Measurements from ENCODE around the gene NAV1. TPM values are rescaled to one million over a fixed set of nuclear protein-coding genes. Genes with fewer than 3 reads are reported as not detected.

Gene NAV1
- total and polyA plus RNA-seq, 9 of the 15 experiments (the other 6 are each of a cell fraction or from before 2014, with no cell fraction given): 0.91 to 16.8 (median 3.2) TPM

DNA sequence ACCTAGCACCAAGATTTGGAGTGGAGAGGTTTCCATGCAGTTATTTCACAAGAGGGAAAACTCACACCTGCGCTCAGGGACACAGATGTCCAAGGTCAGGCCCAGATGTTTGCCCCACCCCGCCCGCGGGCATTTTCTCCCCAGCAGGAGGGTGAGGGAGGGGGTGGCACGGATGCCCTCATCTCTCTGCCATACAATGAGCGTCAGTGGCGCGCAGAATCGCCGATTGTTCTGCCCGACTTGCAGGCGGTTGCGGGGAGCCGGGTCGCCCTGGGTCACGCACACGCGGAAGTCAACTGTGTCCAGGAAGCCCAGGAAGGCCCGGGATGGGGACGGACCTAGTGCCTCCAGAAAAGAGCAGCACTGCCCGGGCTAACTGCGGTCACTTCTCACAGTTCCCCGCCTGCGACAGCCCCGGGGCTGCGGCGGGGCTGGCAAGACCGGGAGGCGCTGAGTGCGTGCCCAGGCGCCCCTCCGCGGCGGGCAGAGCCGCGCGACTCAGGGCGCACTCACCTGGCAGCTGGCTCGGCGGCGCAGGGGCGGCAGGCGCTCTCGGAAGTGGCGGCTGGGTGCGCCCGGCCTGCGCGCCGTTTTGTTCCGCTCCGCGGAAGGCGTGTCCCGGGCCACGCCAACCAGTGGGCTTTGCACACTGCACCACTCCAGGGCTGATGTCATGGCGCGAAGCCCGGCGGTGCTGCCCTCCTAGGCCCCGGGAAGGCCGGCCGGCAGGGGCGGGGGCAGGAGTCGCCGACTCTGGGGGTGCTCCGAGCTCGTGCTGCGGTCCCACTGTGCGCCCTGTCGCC, 32.2 kb upstream of the NAV1 start, which contains the start of gene CSRP1 (continued):
- TF ChIP-seq, protein P1, sequence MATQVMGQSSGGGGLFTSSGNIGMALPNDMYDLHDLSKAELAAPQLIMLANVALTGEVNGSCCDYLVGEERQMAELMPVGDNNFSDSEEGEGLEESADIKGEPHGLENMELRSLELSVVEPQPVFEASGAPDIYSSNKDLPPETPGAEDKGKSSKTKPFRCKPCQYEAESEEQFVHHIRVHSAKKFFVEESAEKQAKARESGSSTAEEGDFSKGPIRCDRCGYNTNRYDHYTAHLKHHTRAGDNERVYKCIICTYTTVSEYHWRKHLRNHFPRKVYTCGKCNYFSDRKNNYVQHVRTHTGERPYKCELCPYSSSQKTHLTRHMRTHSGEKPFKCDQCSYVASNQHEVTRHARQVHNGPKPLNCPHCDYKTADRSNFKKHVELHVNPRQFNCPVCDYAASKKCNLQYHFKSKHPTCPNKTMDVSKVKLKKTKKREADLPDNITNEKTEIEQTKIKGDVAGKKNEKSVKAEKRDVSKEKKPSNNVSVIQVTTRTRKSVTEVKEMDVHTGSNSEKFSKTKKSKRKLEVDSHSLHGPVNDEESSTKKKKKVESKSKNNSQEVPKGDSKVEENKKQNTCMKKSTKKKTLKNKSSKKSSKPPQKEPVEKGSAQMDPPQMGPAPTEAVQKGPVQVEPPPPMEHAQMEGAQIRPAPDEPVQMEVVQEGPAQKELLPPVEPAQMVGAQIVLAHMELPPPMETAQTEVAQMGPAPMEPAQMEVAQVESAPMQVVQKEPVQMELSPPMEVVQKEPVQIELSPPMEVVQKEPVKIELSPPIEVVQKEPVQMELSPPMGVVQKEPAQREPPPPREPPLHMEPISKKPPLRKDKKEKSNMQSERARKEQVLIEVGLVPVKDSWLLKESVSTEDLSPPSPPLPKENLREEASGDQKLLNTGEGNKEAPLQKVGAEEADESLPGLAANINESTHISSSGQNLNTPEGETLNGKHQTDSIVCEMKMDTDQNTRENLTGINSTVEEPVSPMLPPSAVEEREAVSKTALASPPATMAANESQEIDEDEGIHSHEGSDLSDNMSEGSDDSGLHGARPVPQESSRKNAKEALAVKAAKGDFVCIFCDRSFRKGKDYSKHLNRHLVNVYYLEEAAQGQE (IDR thresholded peaks at IDR 0.05; ENCODE audit: borderline replicate concordance): no peak
- TF ChIP-seq, protein P1 (CRISPR knock-in tag; IDR thresholded peaks at IDR 0.05; ENCODE audit: low read depth): no peak
- peak; percentile 77 for TF ChIP-seq JUND (IDR thresholded peaks at IDR 0.05; ENCODE audit: borderline replicate concordance, low read depth, low read length)
- TF ChIP-seq JUND (tag; IDR thresholded peaks at IDR 0.05; ENCODE audit: borderline replicate concordance, low read depth, low read length): peak; percentile 18; the same call in 1 of the 3 replicates
- TF ChIP-seq, protein P2, sequence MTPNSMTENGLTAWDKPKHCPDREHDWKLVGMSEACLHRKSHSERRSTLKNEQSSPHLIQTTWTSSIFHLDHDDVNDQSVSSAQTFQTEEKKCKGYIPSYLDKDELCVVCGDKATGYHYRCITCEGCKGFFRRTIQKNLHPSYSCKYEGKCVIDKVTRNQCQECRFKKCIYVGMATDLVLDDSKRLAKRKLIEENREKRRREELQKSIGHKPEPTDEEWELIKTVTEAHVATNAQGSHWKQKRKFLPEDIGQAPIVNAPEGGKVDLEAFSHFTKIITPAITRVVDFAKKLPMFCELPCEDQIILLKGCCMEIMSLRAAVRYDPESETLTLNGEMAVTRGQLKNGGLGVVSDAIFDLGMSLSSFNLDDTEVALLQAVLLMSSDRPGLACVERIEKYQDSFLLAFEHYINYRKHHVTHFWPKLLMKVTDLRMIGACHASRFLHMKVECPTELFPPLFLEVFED (CRISPR knock-in tag; conservative IDR thresholded peaks at IDR 0.05): no peak
- TF ChIP-seq, protein P3, sequence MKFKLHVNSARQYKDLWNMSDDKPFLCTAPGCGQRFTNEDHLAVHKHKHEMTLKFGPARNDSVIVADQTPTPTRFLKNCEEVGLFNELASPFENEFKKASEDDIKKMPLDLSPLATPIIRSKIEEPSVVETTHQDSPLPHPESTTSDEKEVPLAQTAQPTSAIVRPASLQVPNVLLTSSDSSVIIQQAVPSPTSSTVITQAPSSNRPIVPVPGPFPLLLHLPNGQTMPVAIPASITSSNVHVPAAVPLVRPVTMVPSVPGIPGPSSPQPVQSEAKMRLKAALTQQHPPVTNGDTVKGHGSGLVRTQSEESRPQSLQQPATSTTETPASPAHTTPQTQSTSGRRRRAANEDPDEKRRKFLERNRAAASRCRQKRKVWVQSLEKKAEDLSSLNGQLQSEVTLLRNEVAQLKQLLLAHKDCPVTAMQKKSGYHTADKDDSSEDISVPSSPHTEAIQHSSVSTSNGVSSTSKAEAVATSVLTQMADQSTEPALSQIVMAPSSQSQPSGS (CRISPR knock-in tag; IDR thresholded peaks at IDR 0.05): peak; percentile 82
- no peak for TF ChIP-seq GABPB2 (CRISPR knock-in tag; conservative IDR thresholded peaks at IDR 0.05)
- no peak for TF ChIP-seq TSC22D4 (tag; IDR thresholded peaks at IDR 0.05)
- TF ChIP-seq SUPT5H (IDR thresholded peaks at IDR 0.05): 0 out of 2 replicates have a peak, but pooled peaks have one; percentile 31
- TF ChIP-seq ELF4 (CRISPR knock-in tag; IDR thresholded peaks at IDR 0.05): no peak
- TF ChIP-seq, protein P4, sequence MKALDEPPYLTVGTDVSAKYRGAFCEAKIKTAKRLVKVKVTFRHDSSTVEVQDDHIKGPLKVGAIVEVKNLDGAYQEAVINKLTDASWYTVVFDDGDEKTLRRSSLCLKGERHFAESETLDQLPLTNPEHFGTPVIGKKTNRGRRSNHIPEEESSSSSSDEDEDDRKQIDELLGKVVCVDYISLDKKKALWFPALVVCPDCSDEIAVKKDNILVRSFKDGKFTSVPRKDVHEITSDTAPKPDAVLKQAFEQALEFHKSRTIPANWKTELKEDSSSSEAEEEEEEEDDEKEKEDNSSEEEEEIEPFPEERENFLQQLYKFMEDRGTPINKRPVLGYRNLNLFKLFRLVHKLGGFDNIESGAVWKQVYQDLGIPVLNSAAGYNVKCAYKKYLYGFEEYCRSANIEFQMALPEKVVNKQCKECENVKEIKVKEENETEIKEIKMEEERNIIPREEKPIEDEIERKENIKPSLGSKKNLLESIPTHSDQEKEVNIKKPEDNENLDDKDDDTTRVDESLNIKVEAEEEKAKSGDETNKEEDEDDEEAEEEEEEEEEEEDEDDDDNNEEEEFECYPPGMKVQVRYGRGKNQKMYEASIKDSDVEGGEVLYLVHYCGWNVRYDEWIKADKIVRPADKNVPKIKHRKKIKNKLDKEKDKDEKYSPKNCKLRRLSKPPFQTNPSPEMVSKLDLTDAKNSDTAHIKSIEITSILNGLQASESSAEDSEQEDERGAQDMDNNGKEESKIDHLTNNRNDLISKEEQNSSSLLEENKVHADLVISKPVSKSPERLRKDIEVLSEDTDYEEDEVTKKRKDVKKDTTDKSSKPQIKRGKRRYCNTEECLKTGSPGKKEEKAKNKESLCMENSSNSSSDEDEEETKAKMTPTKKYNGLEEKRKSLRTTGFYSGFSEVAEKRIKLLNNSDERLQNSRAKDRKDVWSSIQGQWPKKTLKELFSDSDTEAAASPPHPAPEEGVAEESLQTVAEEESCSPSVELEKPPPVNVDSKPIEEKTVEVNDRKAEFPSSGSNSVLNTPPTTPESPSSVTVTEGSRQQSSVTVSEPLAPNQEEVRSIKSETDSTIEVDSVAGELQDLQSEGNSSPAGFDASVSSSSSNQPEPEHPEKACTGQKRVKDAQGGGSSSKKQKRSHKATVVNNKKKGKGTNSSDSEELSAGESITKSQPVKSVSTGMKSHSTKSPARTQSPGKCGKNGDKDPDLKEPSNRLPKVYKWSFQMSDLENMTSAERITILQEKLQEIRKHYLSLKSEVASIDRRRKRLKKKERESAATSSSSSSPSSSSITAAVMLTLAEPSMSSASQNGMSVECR (CRISPR knock-in tag; IDR thresholded peaks at IDR 0.05): peak; percentile 41; the same call in 1 of the 2 replicates

All from K562 (cell line).